HG03108 (cell line): ENCODE data around the gene TMEM121B.

Experiments used
- ATAC-seq: cut with Tn5 transposase; IDR thresholded peaks from one replicate; pipeline ENCODE4 v1.9.1; 2021; ENCODE audit warnings: moderate library complexity; ENCODE audit not compliant: unreplicated experiment

TMEM121B gene

GRCh38 chr22:17095538-17095937, 25.6 kb downstream of the TMEM121B start:
- no peak for ATAC-seq

- no peak for ATAC-seq
Measured at GRCh38 chr22:17093081-17093480, 28.1 kb downstream of the TMEM121B start.

GRCh38 chr22:17091851-17092250, 29.3 kb downstream of the TMEM121B start:
- ATAC-seq = no peak

GRCh38 chr22:17090550-17090949, 30.6 kb downstream of the TMEM121B start:
- no peak for ATAC-seq

- peak; percentile 34 for ATAC-seq
Measured at GRCh38 chr22:17087498-17088131, 33.5 kb downstream of the TMEM121B start.

GRCh38 chr22:17086788-17087497, 34.2 kb downstream of the TMEM121B start:
- no peak for ATAC-seq

- no peak for ATAC-seq
Measured at GRCh38 chr22:17086296-17086695, 34.9 kb downstream of the TMEM121B start.

GRCh38 chr22:17085277-17086181, 35.6 kb downstream of the TMEM121B start:
- ATAC-seq = no peak

GRCh38 chr22:17084554-17085276, 36.4 kb downstream of the TMEM121B start, which contains the start of gene IL17RA:
Gene IL17RA, plus strand, starts transcription at chr22:17085000. Its CDS starts 92 bp downstream, at chr22:17085092.
- ATAC-seq = peak; percentile 89

GRCh38 chr22:17083811-17084441, 37.2 kb downstream of the TMEM121B start:
- ATAC-seq = no peak

- no peak for ATAC-seq
Measured at GRCh38 chr22:17083255-17083654, 37.9 kb downstream of the TMEM121B start.

GRCh38 chr22:17079572-17079971, 41.6 kb downstream of the TMEM121B start:
- no peak for ATAC-seq

- no peak for ATAC-seq
Measured at GRCh38 chr22:17077255-17077654, 43.9 kb downstream of the TMEM121B start.

GRCh38 chr22:17074648-17075002, 46.5 kb downstream of the TMEM121B start:
- no peak for ATAC-seq

- no peak for ATAC-seq
Measured at GRCh38 chr22:17072877-17073276, 48.3 kb downstream of the TMEM121B start.
